ENCODE data around the gene IFITM2.

The IFITM2 gene

GRCh38 chr11:292211-293121, 15.2 kb upstream of the IFITM2 start:
- Histone ChIP-seq H3K27me3 (peaks cover 15% of the 10 kb centered on the region), H3K4me3 (ENCODE audit: low read depth, low read length) (no peak overlapping the region), H3K9me3 (no peaks in the 10 kb centered on the region), H3K4me1 (no peaks in the 10 kb centered on the region), H3K36me3 (no peaks in the 10 kb centered on the region)
- TF ChIP-seq CTCF (IDR thresholded peaks at IDR 0.05; ENCODE audit: low read depth, low read length), result no peak
- no peak for DNase-seq

GRCh38 chr11:293271-293851, 14.3 kb upstream of the IFITM2 start:
- DNase-seq, result no peak
- no peaks in the 10 kb centered on the region for H3K36me3 ChIP-seq
- no peak overlapping the region for H3K4me3 ChIP-seq (ENCODE audit: low read depth, low read length)
- TF ChIP-seq CTCF (IDR thresholded peaks at IDR 0.05; ENCODE audit: low read depth, low read length), result no peak
- H3K27me3 ChIP-seq, result peaks cover 8% of the 10 kb centered on the region
- H3K4me1 ChIP-seq, result no peaks in the 10 kb centered on the region
- H3K9me3 ChIP-seq, result no peaks in the 10 kb centered on the region

- H3K4me3 ChIP-seq (ENCODE audit: low read depth, low read length), result no peak overlapping the region
- no peak for DNase-seq
- no peak for TF ChIP-seq CTCF (IDR thresholded peaks at IDR 0.05; ENCODE audit: low read depth, low read length)
- H3K4me1 ChIP-seq, result no peaks in the 10 kb centered on the region
- H3K36me3 ChIP-seq, result no peaks in the 10 kb centered on the region
- H3K9me3 ChIP-seq, result no peaks in the 10 kb centered on the region
- H3K27me3 ChIP-seq, result peaks cover 4% of the 10 kb centered on the region; the same call in 1 of the 2 replicates
These were observed 13.6 kb upstream of the IFITM2 start for GRCh38 chr11:293852-294661.

GRCh38 chr11:294780-295179, 12.8 kb upstream of the IFITM2 start:
- H3K4me3 ChIP-seq (ENCODE audit: low read depth, low read length), result no peak overlapping the region
- no peak for TF ChIP-seq CTCF (IDR thresholded peaks at IDR 0.05; ENCODE audit: low read depth, low read length)
- DNase-seq, result no peak
- H3K36me3 ChIP-seq, result no peaks in the 10 kb centered on the region
- no peaks in the 10 kb centered on the region for H3K9me3 ChIP-seq
- peaks cover 4% of the 10 kb centered on the region; the same call in 1 of the 2 replicates for H3K27me3 ChIP-seq
- no peaks in the 10 kb centered on the region for H3K4me1 ChIP-seq

GRCh38 chr11:295351-296170, 12.1 kb upstream of the IFITM2 start:
- Histone ChIP-seq H3K9me3 (no peaks in the 10 kb centered on the region), H3K36me3 (no peaks in the 10 kb centered on the region), H3K4me1 (no peaks in the 10 kb centered on the region), H3K27me3 (peaks cover 4% of the 10 kb centered on the region; the same call in 1 of the 2 replicates), H3K4me3 (ENCODE audit: low read depth, low read length) (no peak overlapping the region)
- TF ChIP-seq CTCF (IDR thresholded peaks at IDR 0.05; ENCODE audit: low read depth, low read length), result no peak
- DNase-seq, result no peak

All from BE2C (cell line).